HG02798 (cell line): ENCODE results near the gene ERAP2.

Source experiments
- ATAC-seq: cut with Tn5 transposase; IDR thresholded peaks from one replicate; pipeline ENCODE4 v1.9.1; 2021; ENCODE audit warnings: mild to moderate bottlenecking; ENCODE audit not compliant: unreplicated experiment, poor library complexity

The ERAP2 gene

GRCh38 chr5:96896276-96896675 is 20.0 kb downstream of the ERAP2 start:
- ATAC-seq, result peak; percentile 82

- peak; percentile 91 for ATAC-seq
These were observed 20.5 kb downstream of the ERAP2 start for GRCh38 chr5:96896806-96897205.

GRCh38 chr5:96901384-96901783 is 25.1 kb downstream of the ERAP2 start:
- no peak for ATAC-seq

GRCh38 chr5:96901841-96902240 is 25.5 kb downstream of the ERAP2 start:
- no peak for ATAC-seq

- no peak for ATAC-seq
These were observed 26.6 kb downstream of the ERAP2 start for GRCh38 chr5:96902876-96903275.

GRCh38 chr5:96903300-96903699 is 27.0 kb downstream of the ERAP2 start:
- ATAC-seq, result no peak

- no peak for ATAC-seq
These were observed 28.0 kb downstream of the ERAP2 start for GRCh38 chr5:96904054-96904931.

- ATAC-seq, result no peak
These were observed 29.6 kb downstream of the ERAP2 start for GRCh38 chr5:96905864-96906263.

GRCh38 chr5:96909003-96909402 is 32.7 kb downstream of the ERAP2 start:
- ATAC-seq, result no peak

- no peak for ATAC-seq
These were observed 33.1 kb downstream of the ERAP2 start for GRCh38 chr5:96909435-96909834.

GRCh38 chr5:96911139-96911538 is 34.8 kb downstream of the ERAP2 start:
- no peak for ATAC-seq

- no peak for ATAC-seq
These were observed 36.9 kb downstream of the ERAP2 start for GRCh38 chr5:96913233-96913632.

GRCh38 chr5:96919754-96920197 is 43.5 kb downstream of the ERAP2 start:
- ATAC-seq, result peak; percentile 72

GRCh38 chr5:96920744-96921355 is 44.5 kb downstream of the ERAP2 start:
- ATAC-seq, result no peak

GRCh38 chr5:96922499-96923244 is 46.4 kb downstream of the ERAP2 start:
- no peak for ATAC-seq

- ATAC-seq, result no peak
These were observed 47.7 kb downstream of the ERAP2 start for GRCh38 chr5:96924016-96924443.

GRCh38 chr5:96926276-96926675 is 50.0 kb downstream of the ERAP2 start:
- ATAC-seq, result no peak

- no peak for ATAC-seq
These were observed 50.7 kb downstream of the ERAP2 start for GRCh38 chr5:96927008-96927407.

- no peak for ATAC-seq
These were observed 52.8 kb downstream of the ERAP2 start for GRCh38 chr5:96928931-96929708.

GRCh38 chr5:96930058-96930457 is 53.8 kb downstream of the ERAP2 start:
- no peak for ATAC-seq
